GM23248 (cell line): ENCODE measurements around the gene RNF34.

Experiments used
- EZH2 ChIP-seq: fragments of 200-600 bp; sonication (generic); IDR thresholded peaks from 2 replicates; pipeline ENCODE4 v1.6.1; 2018; ENCODE audit warnings: antibody characterized with exemption, mild to moderate bottlenecking; ENCODE audit not compliant: insufficient read depth, poor library complexity, severe bottlenecking
- EZH2phosphoT487 ChIP-seq: fragments of 200-600 bp; sonication (generic); IDR thresholded peaks from 2 replicates; pipeline ENCODE4 v1.6.1; 2018; ENCODE audit warnings: antibody characterized with exemption, moderate library complexity, mild to moderate bottlenecking, low read depth; ENCODE audit not compliant: insufficient read depth

- TF ChIP-seq EZH2 = no peak
- TF ChIP-seq EZH2phosphoT487 = no peak
Observed at GRCh38 chr12:121400332-121401139, 618 bp downstream of the RNF34 start.
